SK-N-SH treated with all-trans-retinoic acid at 6 μM for 48 hours (cell line): ENCODE measurements around the gene RBM34.

Source experiments
- ARNTL ChIP-seq: fragments of 450-650 bp; formaldehyde crosslinking; IDR thresholded peaks from 2 replicates; pipeline ENCODE4 v1.5.0; 2020; ENCODE audit warnings: low read depth, mild to moderate bottlenecking, moderate library complexity, borderline replicate concordance
- CREB5 ChIP-seq: fragments of 250-450 bp; sonication (Bioruptor Pico); IDR thresholded peaks from 2 replicates; pipeline ENCODE4 v1.5.1; 2020; ENCODE audit warnings: low read depth, mild to moderate bottlenecking, moderate library complexity
- CSDC2 ChIP-seq: fragments of 250-450 bp; sonication (Bioruptor Pico); IDR thresholded peaks from 2 replicates; pipeline ENCODE4 v1.5.0; 2020; ENCODE audit warnings: mild to moderate bottlenecking, moderate library complexity
- ESRRG ChIP-seq: fragments of 250-450 bp; sonication (Bioruptor Pico); IDR thresholded peaks from 2 replicates; pipeline ENCODE4 v1.6.1; 2021; ENCODE audit warnings: mild to moderate bottlenecking
- ISL1 ChIP-seq: fragments of 250-450 bp; sonication (Bioruptor Pico); IDR thresholded peaks from 2 replicates; pipeline ENCODE4 v2.1.2; 2022; ENCODE audit warnings: mild to moderate bottlenecking, moderate library complexity
- OSR1 ChIP-seq: fragments of 250-450 bp; sonication (Bioruptor Pico); IDR thresholded peaks from 2 replicates; pipeline ENCODE4 v1.8.0; 2022; ENCODE audit warnings: moderate library complexity, mild to moderate bottlenecking, inconsistent platforms
- PATZ1 ChIP-seq: fragments of 250-450 bp; sonication (Bioruptor Pico); IDR thresholded peaks from 2 replicates; pipeline ENCODE4 v1.8.0; 2020; ENCODE audit warnings: mild to moderate bottlenecking, moderate library complexity, borderline replicate concordance
- PPARA ChIP-seq: fragments of 250-450 bp; sonication (Bioruptor Pico); IDR thresholded peaks from 2 replicates; pipeline ENCODE4 v1.5.0; 2020; ENCODE audit warnings: mild to moderate bottlenecking, borderline replicate concordance
- RARB ChIP-seq: fragments of 250-450 bp; sonication (Bioruptor Pico); IDR thresholded peaks from 2 replicates; pipeline ENCODE4 v1.8.0; 2021; ENCODE audit warnings: mild to moderate bottlenecking, moderate library complexity
- ZC3H10 ChIP-seq: fragments of 250-450 bp; sonication (Bioruptor Pico); IDR thresholded peaks from 2 replicates; pipeline ENCODE4 v1.5.1; 2021; ENCODE audit warnings: mild to moderate bottlenecking, moderate library complexity
- ZFP3 ChIP-seq: fragments of 250-450 bp; sonication (Bioruptor Pico); IDR thresholded peaks from 2 replicates; pipeline ENCODE4 v1.5.0; 2020; ENCODE audit warnings: mild to moderate bottlenecking, moderate library complexity
- ZNF565 ChIP-seq: fragments of 450-650 bp; formaldehyde crosslinking; conservative IDR thresholded peaks from 2 replicates; pipeline ENCODE4 v1.5.0; 2020; ENCODE audit warnings: low read depth, mild to moderate bottlenecking, moderate library complexity
- TF ChIP-seq, protein P1 (sequence below): fragments of 250-450 bp; sonication (Bioruptor Pico); IDR thresholded peaks from 2 replicates; pipeline ENCODE4 v1.5.0; 2020; ENCODE audit warnings: mild to moderate bottlenecking, moderate library complexity

GRCh38 chr1:235101558-235102258 lies 59.3 kb downstream of the RBM34 start:
- TF ChIP-seq ZFP3 (CRISPR knock-in tag) (no peak), ARNTL (CRISPR knock-in tag) (no peak), PATZ1 (CRISPR knock-in tag) (no peak), PPARA (no peak), ZC3H10 (no peak), RARB (CRISPR knock-in tag) (no peak), CSDC2 (CRISPR knock-in tag) (no peak), ZNF565 (CRISPR knock-in tag) (no peak), ISL1 (no peak), ESRRG (CRISPR knock-in tag) (no peak), CREB5 (CRISPR knock-in tag) (no peak), OSR1 (CRISPR knock-in tag) (no peak)
- TF ChIP-seq, protein P1, sequence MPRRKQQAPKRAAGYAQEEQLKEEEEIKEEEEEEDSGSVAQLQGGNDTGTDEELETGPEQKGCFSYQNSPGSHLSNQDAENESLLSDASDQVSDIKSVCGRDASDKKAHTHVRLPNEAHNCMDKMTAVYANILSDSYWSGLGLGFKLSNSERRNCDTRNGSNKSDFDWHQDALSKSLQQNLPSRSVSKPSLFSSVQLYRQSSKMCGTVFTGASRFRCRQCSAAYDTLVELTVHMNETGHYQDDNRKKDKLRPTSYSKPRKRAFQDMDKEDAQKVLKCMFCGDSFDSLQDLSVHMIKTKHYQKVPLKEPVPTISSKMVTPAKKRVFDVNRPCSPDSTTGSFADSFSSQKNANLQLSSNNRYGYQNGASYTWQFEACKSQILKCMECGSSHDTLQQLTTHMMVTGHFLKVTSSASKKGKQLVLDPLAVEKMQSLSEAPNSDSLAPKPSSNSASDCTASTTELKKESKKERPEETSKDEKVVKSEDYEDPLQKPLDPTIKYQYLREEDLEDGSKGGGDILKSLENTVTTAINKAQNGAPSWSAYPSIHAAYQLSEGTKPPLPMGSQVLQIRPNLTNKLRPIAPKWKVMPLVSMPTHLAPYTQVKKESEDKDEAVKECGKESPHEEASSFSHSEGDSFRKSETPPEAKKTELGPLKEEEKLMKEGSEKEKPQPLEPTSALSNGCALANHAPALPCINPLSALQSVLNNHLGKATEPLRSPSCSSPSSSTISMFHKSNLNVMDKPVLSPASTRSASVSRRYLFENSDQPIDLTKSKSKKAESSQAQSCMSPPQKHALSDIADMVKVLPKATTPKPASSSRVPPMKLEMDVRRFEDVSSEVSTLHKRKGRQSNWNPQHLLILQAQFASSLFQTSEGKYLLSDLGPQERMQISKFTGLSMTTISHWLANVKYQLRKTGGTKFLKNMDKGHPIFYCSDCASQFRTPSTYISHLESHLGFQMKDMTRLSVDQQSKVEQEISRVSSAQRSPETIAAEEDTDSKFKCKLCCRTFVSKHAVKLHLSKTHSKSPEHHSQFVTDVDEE (CRISPR knock-in tag) = no peak
